Endodermal cell (in vitro differentiated cells): Measurements from ENCODE around the gene KLHL25. TPM values are rescaled to one million over a fixed set of nuclear protein-coding genes. Genes with fewer than 3 reads are reported as not detected.

Experiments
- DNase-seq: peaks from one replicate; pipeline ENCODE4 v3.0.0-alpha.2; 2017
- H3K27ac ChIP-seq: 2 replicates; pipeline ENCODE4 v1.5.1; 2013; ENCODE audit warnings: mild to moderate bottlenecking, low read depth, low read length, moderate library complexity
- H3K27me3 ChIP-seq: 2 replicates; pipeline ENCODE4 v1.6.1; 2013; ENCODE audit warnings: mild to moderate bottlenecking, low read length, moderate library complexity; ENCODE audit not compliant: insufficient read depth, control insufficient read depth, poor library complexity, severe bottlenecking
- H3K36me3 ChIP-seq: 2 replicates; pipeline ENCODE4 v1.7.0; 2013; ENCODE audit warnings: mild to moderate bottlenecking, low read length, moderate library complexity; ENCODE audit not compliant: control insufficient read depth, insufficient read depth
- H3K4me1 ChIP-seq: one replicate; pipeline ENCODE4 v1.7.0; 2013; ENCODE audit warnings: low read length; ENCODE audit not compliant: control insufficient read depth, insufficient read depth
- H3K4me3 ChIP-seq: 2 replicates; pipeline ENCODE4 v1.5.1; 2013; ENCODE audit warnings: mild to moderate bottlenecking, low read length, moderate library complexity
- H3K9ac ChIP-seq: 2 replicates; pipeline ENCODE4 v1.6.1; 2013; ENCODE audit warnings: mild to moderate bottlenecking, low read length, moderate library complexity; ENCODE audit not compliant: poor library complexity, severe bottlenecking; ENCODE audit errors: extremely low read depth
- H3K9me3 ChIP-seq: 2 replicates; pipeline ENCODE4 v1.6.1; 2013; ENCODE audit warnings: mild to moderate bottlenecking, low read length, moderate library complexity; ENCODE audit not compliant: control insufficient read depth
- H3K27ac Mint-ChIP-seq: 2 replicates; pipeline ENCODE4 v1.8.0; 2020; ENCODE audit warnings: mixed read lengths
- H3K27me3 Mint-ChIP-seq: 2 replicates; pipeline ENCODE4 v1.8.0; 2021; ENCODE audit warnings: mild to moderate bottlenecking, mixed read lengths; ENCODE audit not compliant: insufficient read depth
- H3K36me3 Mint-ChIP-seq: 2 replicates; pipeline ENCODE4 v1.8.0; 2020; ENCODE audit warnings: low read depth, mixed read lengths
- H3K4me1 Mint-ChIP-seq: 2 replicates; pipeline ENCODE4 v1.8.0; 2020; ENCODE audit warnings: mixed read lengths
- H3K4me3 Mint-ChIP-seq: 2 replicates; pipeline ENCODE4 v1.8.0; 2020; ENCODE audit warnings: mild to moderate bottlenecking, moderate library complexity, mixed read lengths
- H3K9me3 Mint-ChIP-seq: 2 replicates; pipeline ENCODE4 v1.8.0; 2020; ENCODE audit warnings: mild to moderate bottlenecking, mixed read lengths
- CTCF ChIP-seq: fragments of 200-600 bp; sonication (generic); conservative IDR thresholded peaks from 2 replicates; pipeline ENCODE4 v1.5.0; 2021; ENCODE audit warnings: antibody characterized with exemption, mild to moderate bottlenecking
- WGBS, 2 experiments: methylation state at CpG; one replicate each; pipeline versions ENCODE4 v1.1.5 to v1.1.7; 2013; ENCODE audit warnings: missing lambda C conversion rate in 2 of 2, mixed read lengths in 1 of 2; ENCODE audit not compliant: insufficient coverage in 1 of 2, insufficient read length in 1 of 2; 5-methylcytosine and 5-hydroxymethylcytosine counted together
- total RNA-seq, 2 donors: library from RNA; stranded (reverse); fragmentation: NEBNext Ultra II Directional in 1 of 2; extraction: Animal tissue kit (Norgen Biotek cat#: 25700) in 1 of 2; gene quantifications; 2 replicates in 1 of 2; 3 replicates in 1 of 2; pipeline ENCODE4 v1.2.1, GENCODE V29; 2021

The KLHL25 gene
- total RNA-seq, 2 donors from 2014 or later, result 13.3 TPM

DNA sequence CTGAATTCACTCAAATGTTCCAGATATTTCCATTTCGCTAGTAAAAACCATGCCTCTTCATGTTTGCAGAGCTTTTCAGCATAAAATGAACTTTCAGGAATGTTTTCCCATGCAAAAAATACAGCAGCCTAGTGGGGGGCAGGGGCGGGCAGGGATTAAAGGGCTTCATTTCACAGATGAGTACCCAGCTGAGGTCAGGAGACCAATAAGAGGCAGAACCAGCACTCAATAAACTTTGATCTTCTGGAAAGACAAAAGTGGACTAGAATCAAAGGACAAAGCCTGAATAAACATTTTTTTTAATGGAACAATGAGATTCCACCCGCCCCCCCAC is 8.0 kb downstream of the KLHL25 start:
- no peaks in the 10 kb centered on the region for H3K27me3 Mint-ChIP-seq
- peaks cover 18% of the 10 kb centered on the region for H3K4me1 Mint-ChIP-seq
- H3K4me3 Mint-ChIP-seq, result no peak overlapping the region
- H3K27ac Mint-ChIP-seq, result peak overlapping the region; percentile 70
- peaks cover 13% of the 10 kb centered on the region for H3K4me1 ChIP-seq
- no peak for TF ChIP-seq CTCF
- H3K4me3 ChIP-seq, result no peak overlapping the region
- H3K27ac ChIP-seq, result no peak overlapping the region
- no peak for DNase-seq
- no peaks in the 10 kb centered on the region for H3K27me3 ChIP-seq
- H3K36me3 ChIP-seq, result no peaks in the 10 kb centered on the region
- 89 to 100% methylated on average over 2 of the region's 3 CpGs for WGBS, 2 experiments
- H3K9me3 ChIP-seq, result no peaks in the 10 kb centered on the region
- no peak overlapping the region for H3K9ac ChIP-seq
- no peaks in the 10 kb centered on the region for H3K9me3 Mint-ChIP-seq
- peaks cover 7% of the 10 kb centered on the region for H3K36me3 Mint-ChIP-seq

GRCh38 chr15:85785887-85786780 is 8.6 kb downstream of the KLHL25 start:
- peak; percentile 65 for DNase-seq
- TF ChIP-seq CTCF, result no peak
- no peak overlapping the region for H3K4me3 ChIP-seq
- no peaks in the 10 kb centered on the region for H3K9me3 ChIP-seq
- Mint-ChIP-seq H3K27ac (peak overlapping the region; percentile 70), H3K27me3 (no peaks in the 10 kb centered on the region), H3K9me3 (no peaks in the 10 kb centered on the region), H3K4me3 (no peak overlapping the region), H3K36me3 (peaks cover 7% of the 10 kb centered on the region), H3K4me1 (peaks cover 18% of the 10 kb centered on the region)
- WGBS, 2 experiments, result 69 to 75% methylated on average over 7 to 10 of the region's 10 CpGs
- H3K9ac ChIP-seq, result no peak overlapping the region
- no peak overlapping the region for H3K27ac ChIP-seq
- peaks cover 13% of the 10 kb centered on the region for H3K4me1 ChIP-seq
- no peaks in the 10 kb centered on the region for H3K36me3 ChIP-seq
- no peaks in the 10 kb centered on the region for H3K27me3 ChIP-seq

- H3K27me3 ChIP-seq, result no peaks in the 10 kb centered on the region
- no peaks in the 10 kb centered on the region for H3K36me3 ChIP-seq
- H3K27me3 Mint-ChIP-seq, result no peaks in the 10 kb centered on the region
- H3K4me1 ChIP-seq, result peaks cover 13% of the 10 kb centered on the region
- H3K27ac Mint-ChIP-seq, result no peak overlapping the region
- peaks cover 17% of the 10 kb centered on the region for H3K4me1 Mint-ChIP-seq
- TF ChIP-seq CTCF, result no peak
- H3K9me3 ChIP-seq, result no peaks in the 10 kb centered on the region
- no peak overlapping the region for H3K4me3 Mint-ChIP-seq
- DNase-seq, result no peak
- no peak overlapping the region for H3K9ac ChIP-seq
- no peak overlapping the region for H3K4me3 ChIP-seq
- H3K9me3 Mint-ChIP-seq, result no peaks in the 10 kb centered on the region
- peaks cover 5% of the 10 kb centered on the region for H3K36me3 Mint-ChIP-seq
- H3K27ac ChIP-seq, result no peak overlapping the region
- 94 to 95% methylated on average over 5 to 6 of the region's 6 CpGs for WGBS, 2 experiments
Measured at GRCh38 chr15:85782064-85782463, 12.7 kb downstream of the KLHL25 start.
